HFFc6 (cell line): ENCODE measurements around the gene RAB4B. TPM values are rescaled to one million over a fixed set of nuclear protein-coding genes. Genes with fewer than 3 reads are reported as not detected.

ENCODE experiments used
- DNase-seq: peaks from one replicate; pipeline ENCODE4 v3.0.0-alpha.2; 2018
- H3K27ac Mint-ChIP-seq: 2 replicates; pipeline ENCODE4 v1.8.0; 2020; ENCODE audit warnings: mild to moderate bottlenecking, mixed read lengths
- H3K27me3 Mint-ChIP-seq: 2 replicates; pipeline ENCODE4 v1.8.0; 2021; ENCODE audit warnings: mild to moderate bottlenecking, moderate library complexity, mixed read lengths; ENCODE audit not compliant: insufficient read depth
- H3K36me3 Mint-ChIP-seq: 2 replicates; pipeline ENCODE4 v1.8.0; 2021; ENCODE audit warnings: low read depth, mixed read lengths
- H3K4me1 Mint-ChIP-seq: 2 replicates; pipeline ENCODE4 v1.8.0; 2020; ENCODE audit warnings: low read depth, mixed read lengths
- H3K4me3 Mint-ChIP-seq: 2 replicates; pipeline ENCODE4 v1.8.0; 2020; ENCODE audit warnings: mild to moderate bottlenecking, moderate library complexity, mixed read lengths
- H3K9me3 Mint-ChIP-seq: 2 replicates; pipeline ENCODE4 v1.8.0; 2020; ENCODE audit warnings: mild to moderate bottlenecking, mixed read lengths
- CTCF ChIP-seq: fragments of 200-600 bp; sonication (generic); IDR thresholded peaks from 2 replicates; pipeline ENCODE4 v1.5.0; 2021; ENCODE audit warnings: antibody characterized with exemption, mild to moderate bottlenecking
- total RNA-seq, 6 experiments: library from RNA; stranded (reverse); fragmentation: NEBNext Ultra II Directional; extraction: Animal tissue kit (Norgen Biotek cat#: 25700); gene quantifications; 2 replicates in 1 of 6; 3 replicates in 5 of 6; pipeline ENCODE4 v1.2.3, GENCODE V29; 2021

The RAB4B gene
- total RNA-seq, 6 experiments from 2014 or later = 20.4 to 26.4 (median 22.0) TPM

DNA sequence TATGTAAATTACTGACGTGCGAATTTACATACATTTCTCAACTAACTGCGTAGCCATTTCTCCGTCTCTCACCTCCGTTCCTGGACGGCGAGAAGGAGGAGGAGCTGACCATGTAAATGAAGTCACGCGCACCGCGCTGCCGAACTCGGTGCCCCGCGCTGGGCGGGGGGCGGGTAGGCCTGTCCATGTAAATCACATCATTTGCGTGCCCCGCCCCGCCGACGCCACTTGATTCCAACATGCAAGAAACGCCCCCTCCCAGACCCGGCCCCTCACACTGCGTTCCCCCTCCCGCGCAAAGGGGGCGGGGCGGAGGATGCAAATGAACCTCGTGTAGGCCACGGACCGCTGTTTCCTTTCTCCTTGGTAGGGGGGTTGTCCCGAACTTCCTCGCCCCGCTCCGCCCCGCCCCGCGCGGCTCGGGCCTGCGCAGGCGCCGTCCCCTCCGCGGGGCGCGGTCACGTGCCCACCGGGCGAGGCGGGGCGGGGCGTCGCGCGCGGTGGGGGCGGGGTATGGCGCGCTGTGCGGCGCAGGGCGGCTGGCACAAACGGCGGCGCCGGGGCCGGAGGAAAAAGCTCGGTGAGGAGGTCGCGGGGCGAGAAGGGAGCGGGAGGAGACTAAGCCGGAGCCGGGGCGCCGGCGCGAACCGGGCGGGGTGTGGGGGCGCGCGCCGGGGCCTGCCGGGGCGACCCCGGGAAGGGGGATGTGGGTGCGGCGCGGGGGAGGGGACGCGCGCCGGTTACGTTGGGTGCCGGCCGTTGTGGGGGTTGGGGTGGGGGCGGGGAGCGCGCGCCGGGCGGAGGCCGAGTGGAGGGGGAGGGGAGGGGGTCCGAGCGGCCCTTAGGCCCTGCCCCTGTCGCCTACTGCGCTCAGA, 20.9 kb downstream of the RAB4B start, which contains the start of gene EGLN2:
TSS of gene EGLN2 (plus strand) at position 509 of the 875 bp plus-strand sequence. CDS start 1,382 bp downstream, outside the sequence.
- H3K4me1 Mint-ChIP-seq = peaks cover 43% of the 10 kb centered on the region
- peaks cover 3% of the 10 kb centered on the region; the same call in 1 of the 2 replicates for H3K27me3 Mint-ChIP-seq
- no peak; the same call in 1 of the 2 replicates for TF ChIP-seq CTCF
- no peaks in the 10 kb centered on the region for H3K9me3 Mint-ChIP-seq
- peaks cover 11% of the 10 kb centered on the region for H3K36me3 Mint-ChIP-seq
- DNase-seq = peak; percentile 98
- H3K4me3 Mint-ChIP-seq = peak within 1 kb of the TSS; percentile 97
- peak within 1 kb of the TSS; percentile 98 for H3K27ac Mint-ChIP-seq

DNA sequence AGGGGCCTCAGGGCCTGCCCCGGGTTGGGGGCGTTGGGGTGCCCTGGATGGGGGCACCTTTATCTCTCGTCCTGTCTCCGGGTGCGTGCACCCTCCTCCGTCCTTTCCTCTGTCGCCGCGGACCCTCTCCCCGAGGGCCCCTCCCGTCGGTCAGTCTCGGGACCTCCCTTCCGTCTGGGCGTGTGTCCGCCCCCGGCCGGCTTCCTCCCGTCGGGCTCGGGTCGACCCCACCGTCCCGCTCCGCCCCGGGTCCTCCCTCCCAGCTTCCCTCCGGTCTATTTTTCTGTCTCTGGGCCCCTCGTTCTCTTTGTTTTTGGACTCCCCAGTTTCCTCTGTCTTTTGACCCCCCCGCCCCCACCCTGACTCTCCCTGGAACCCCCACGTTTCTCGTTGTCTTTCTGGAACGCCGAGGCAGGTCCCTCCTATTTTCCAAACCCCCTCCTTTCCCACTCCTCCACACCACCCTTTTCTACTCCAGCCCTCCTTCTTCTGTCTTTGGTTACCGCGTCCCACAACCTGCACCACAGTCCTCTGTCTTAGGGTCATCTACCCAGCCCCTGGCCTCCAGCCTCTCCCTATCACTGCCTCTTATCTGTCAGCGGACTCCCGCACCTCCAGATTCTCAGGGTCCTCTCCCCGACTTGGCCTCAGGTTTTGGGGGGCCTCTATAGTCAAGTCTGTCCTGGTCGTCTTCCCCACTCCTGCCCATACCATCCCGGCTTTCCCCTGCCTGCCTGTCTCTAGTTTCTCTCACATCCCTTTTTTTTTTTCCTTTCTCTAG, 21.7 kb downstream of the RAB4B start:
- peaks cover 11% of the 10 kb centered on the region for H3K36me3 Mint-ChIP-seq
- DNase-seq = no peak
- peaks cover 3% of the 10 kb centered on the region; the same call in 1 of the 2 replicates for H3K27me3 Mint-ChIP-seq
- TF ChIP-seq CTCF = no peak
- H3K9me3 Mint-ChIP-seq = no peaks in the 10 kb centered on the region
- peaks cover 52% of the 10 kb centered on the region for H3K4me1 Mint-ChIP-seq
- peak overlapping the region; percentile 97 for H3K4me3 Mint-ChIP-seq
- H3K27ac Mint-ChIP-seq = peak overlapping the region; percentile 85

- H3K36me3 Mint-ChIP-seq = peaks cover 11% of the 10 kb centered on the region
- no peaks in the 10 kb centered on the region for H3K9me3 Mint-ChIP-seq
- no peak for DNase-seq
- peak overlapping the region; percentile 97 for H3K4me3 Mint-ChIP-seq
- no peak for TF ChIP-seq CTCF
- H3K27ac Mint-ChIP-seq = peak overlapping the region; percentile 85
- H3K27me3 Mint-ChIP-seq = peaks cover 3% of the 10 kb centered on the region; the same call in 1 of the 2 replicates
- peaks cover 59% of the 10 kb centered on the region for H3K4me1 Mint-ChIP-seq
These were observed 22.4 kb downstream of the RAB4B start for GRCh38 chr19:40800339-40800996.

- Mint-ChIP-seq H3K27ac (no peak overlapping the region), H3K4me1 (peaks cover 64% of the 10 kb centered on the region), H3K9me3 (no peaks in the 10 kb centered on the region), H3K4me3 (peak overlapping the region; percentile 74; the same call in 1 of the 2 replicates), H3K36me3 (peaks cover 11% of the 10 kb centered on the region), H3K27me3 (peaks cover 3% of the 10 kb centered on the region; the same call in 1 of the 2 replicates)
- no peak for DNase-seq
- no peak for TF ChIP-seq CTCF
These were observed 22.9 kb downstream of the RAB4B start for GRCh38 chr19:40800997-40801377.
